GM23248 (cell line): ENCODE results near the gene KASH5. TPM values are rescaled to one million over a fixed set of nuclear protein-coding genes. Genes with fewer than 3 reads are reported as not detected.

Experiments used
- DNase-seq: peaks from one replicate; pipeline ENCODE4 v3.0.0-alpha.2; 2015
- H2AFZ ChIP-seq: fragments of 200-600 bp; sonication (generic); 2 replicates; pipeline ENCODE4 v1.6.1; 2016; ENCODE audit warnings: antibody characterized with exemption
- H3F3A ChIP-seq: fragments of 200-600 bp; sonication (generic); 2 replicates; pipeline ENCODE4 v1.6.1; 2016; ENCODE audit warnings: mild to moderate bottlenecking, antibody characterized with exemption, mixed run types; ENCODE audit not compliant: insufficient read depth
- H3K27ac ChIP-seq: fragments of 200-600 bp; sonication (generic); 2 replicates; pipeline ENCODE4 v1.5.1; 2016; ENCODE audit warnings: mild to moderate bottlenecking
- H3K27me3 ChIP-seq: fragments of 200-600 bp; sonication (generic); replicated peaks from 2 replicates; pipeline ENCODE4 v1.6.1; 2016; ENCODE audit warnings: mild to moderate bottlenecking; ENCODE audit not compliant: insufficient read depth
- H3K36me3 ChIP-seq: fragments of 200-600 bp; sonication (generic); 2 replicates; pipeline ENCODE4 v1.6.1; 2016; ENCODE audit warnings: low read depth, mild to moderate bottlenecking
- H3K4me1 ChIP-seq: fragments of 200-600 bp; sonication (generic); 2 replicates; pipeline ENCODE4 v1.6.1; 2016; ENCODE audit warnings: mild to moderate bottlenecking; ENCODE audit not compliant: insufficient read depth
- H3K4me2 ChIP-seq: fragments of 200-600 bp; sonication (generic); one replicate; pipeline ENCODE4 v1.6.1; 2016; ENCODE audit warnings: mild to moderate bottlenecking; ENCODE audit not compliant: unreplicated experiment
- H3K4me3 ChIP-seq: fragments of 200-600 bp; sonication (generic); 2 replicates; pipeline ENCODE4 v1.5.1; 2016; ENCODE audit warnings: mild to moderate bottlenecking
- H3K79me2 ChIP-seq: fragments of 200-600 bp; sonication (generic); 2 replicates; pipeline ENCODE4 v1.6.1; 2016; ENCODE audit warnings: mild to moderate bottlenecking; ENCODE audit not compliant: insufficient read depth
- H3K9ac ChIP-seq: fragments of 200-600 bp; sonication (generic); 2 replicates; pipeline ENCODE4 v1.6.1; 2016; ENCODE audit warnings: mild to moderate bottlenecking
- H3K9me2 ChIP-seq: fragments of 200-600 bp; sonication (generic); 2 replicates; pipeline ENCODE4 v1.6.1; 2016; ENCODE audit warnings: mixed run types, mild to moderate bottlenecking, moderate library complexity; ENCODE audit not compliant: insufficient read depth
- H3K9me3 ChIP-seq: fragments of 200-600 bp; sonication (generic); one replicate; pipeline ENCODE4 v1.6.1; 2017; ENCODE audit warnings: low read depth
- H4K20me1 ChIP-seq: fragments of 200-600 bp; sonication (generic); 2 replicates; pipeline ENCODE4 v1.6.0; 2016; ENCODE audit not compliant: insufficient read depth
- EZH2 ChIP-seq: fragments of 200-600 bp; sonication (generic); IDR thresholded peaks from 2 replicates; pipeline ENCODE4 v1.6.1; 2018; ENCODE audit warnings: antibody characterized with exemption, mild to moderate bottlenecking; ENCODE audit not compliant: insufficient read depth, poor library complexity, severe bottlenecking
- EZH2phosphoT487 ChIP-seq: fragments of 200-600 bp; sonication (generic); IDR thresholded peaks from 2 replicates; pipeline ENCODE4 v1.6.1; 2018; ENCODE audit warnings: antibody characterized with exemption, moderate library complexity, mild to moderate bottlenecking, low read depth; ENCODE audit not compliant: insufficient read depth
- WGBS, 2 experiments: methylation state at CpG; one replicate each; pipeline ENCODE4 v1.1.6; 2015 to 2017; ENCODE audit warnings: low lambda C conversion rate in 2 of 2, low coverage in 1 of 2; ENCODE audit errors: missing lambda C conversion rate in 2 of 2; 5-methylcytosine and 5-hydroxymethylcytosine counted together
- in situ Hi-C: fragments of 300-500 bp; cut with MboI; formaldehyde crosslinking; loops from 2 replicates; pipeline ENCODE4 v1.15.0; 2020
- polyA plus RNA-seq: library from polyadenylated mRNA; unstranded; fragments of >200 nt; fragmentation: Nextera tagmentation; extraction: Ambion mirVana; gene quantifications from 2 replicates; pipeline ENCODE4 v1.2.1, GENCODE V29; 2016
- total RNA-seq: library from RNA; depleted of rRNA; stranded (reverse); fragments of >200 nt; shearing (Covaris generic); gene quantifications from 2 replicates; pipeline ENCODE4 v1.2.3, GENCODE V29; 2014

The KASH5 gene
- total and polyA plus RNA-seq, 2 experiments from 2014 or later: not detected

- WGBS, 2 experiments: 77 to 85% methylated on average over 5 to 12 of the region's 12 CpGs
Measured at GRCh38 chr19:49355909-49356353, 32.1 kb upstream of the KASH5 start.

GRCh38 chr19:49356382-49356781, 31.7 kb upstream of the KASH5 start:
- Histone ChIP-seq H3K4me2 (no peak overlapping the region), H3K4me3 (no peak overlapping the region), H4K20me1 (no peaks in the 10 kb centered on the region), H3K9me3 (no peaks in the 10 kb centered on the region), H3K27me3 (no peaks in the 10 kb centered on the region), H3F3A (no peaks in the 10 kb centered on the region), H3K36me3 (no peaks in the 10 kb centered on the region), H2AFZ (no peak overlapping the region), H3K9ac (no peak overlapping the region), H3K79me2 (no peaks in the 10 kb centered on the region), H3K4me1 (no peaks in the 10 kb centered on the region), H3K9me2 (no peaks in the 10 kb centered on the region), H3K27ac (no peak overlapping the region)
- WGBS, 2 experiments: 83 to 84% methylated on average over 7 of the region's 7 CpGs
- in situ Hi-C loops: no loop called here
- no peak for DNase-seq
- TF ChIP-seq EZH2 (no peak), EZH2phosphoT487 (no peak)

More at GRCh38 chr19:49355909-49356353, 32.1 kb upstream of the KASH5 start:
- no peak for TF ChIP-seq EZH2
- TF ChIP-seq EZH2phosphoT487: no peak
- Histone ChIP-seq H3K36me3 (no peaks in the 10 kb centered on the region), H3F3A (no peaks in the 10 kb centered on the region), H3K9me2 (no peaks in the 10 kb centered on the region), H4K20me1 (no peaks in the 10 kb centered on the region), H3K9me3 (no peaks in the 10 kb centered on the region), H3K79me2 (no peaks in the 10 kb centered on the region), H3K4me1 (no peaks in the 10 kb centered on the region), H2AFZ (no peak overlapping the region), H3K9ac (no peak overlapping the region), H3K4me3 (no peak overlapping the region), H3K27me3 (no peaks in the 10 kb centered on the region), H3K27ac (no peak overlapping the region), H3K4me2 (no peak overlapping the region)
- in situ Hi-C loops: no loop called here
- DNase-seq: no peak

DNA sequence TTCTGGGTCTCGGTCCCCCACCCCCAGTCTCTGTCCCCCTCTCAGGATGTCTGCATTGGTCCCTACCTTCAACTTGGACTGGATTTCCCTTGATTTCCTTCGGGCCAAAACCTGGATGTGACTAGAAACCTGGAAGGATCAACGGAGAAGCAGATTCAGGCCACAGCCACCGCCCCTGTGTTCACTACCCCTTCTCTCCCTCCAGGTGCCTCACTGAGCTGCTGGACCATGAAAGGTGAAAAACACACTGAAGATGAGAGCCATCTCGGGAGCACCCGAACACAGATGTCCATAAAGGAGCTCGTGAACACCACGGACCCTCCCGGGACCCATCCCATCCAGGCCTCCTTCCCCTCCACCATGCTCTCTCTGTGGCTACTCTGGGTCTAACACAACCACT, 30.9 kb upstream of the KASH5 start:
- H3K27ac ChIP-seq: no peak overlapping the region
- no peak overlapping the region for H2AFZ ChIP-seq
- H3K9me2 ChIP-seq: no peaks in the 10 kb centered on the region
- H3K79me2 ChIP-seq: no peaks in the 10 kb centered on the region
- H3K36me3 ChIP-seq: no peaks in the 10 kb centered on the region
- no peak overlapping the region for H3K4me3 ChIP-seq
- H3F3A ChIP-seq: no peaks in the 10 kb centered on the region
- in situ Hi-C loops: no loop called here
- no peak overlapping the region for H3K9ac ChIP-seq
- TF ChIP-seq EZH2phosphoT487 (no peak), EZH2 (no peak)
- WGBS, 2 experiments: 79 to 82% methylated on average over 8 to 9 of the region's 9 CpGs
- H4K20me1 ChIP-seq: no peaks in the 10 kb centered on the region
- DNase-seq: no peak
- H3K4me2 ChIP-seq: no peak overlapping the region
- no peaks in the 10 kb centered on the region for H3K27me3 ChIP-seq
- no peaks in the 10 kb centered on the region for H3K9me3 ChIP-seq
- no peaks in the 10 kb centered on the region for H3K4me1 ChIP-seq

- H3K36me3 ChIP-seq: no peaks in the 10 kb centered on the region
- H2AFZ ChIP-seq: no peak overlapping the region
- 80 to 82% methylated on average over 13 to 17 of the region's 17 CpGs for WGBS, 2 experiments
- no peaks in the 10 kb centered on the region for H3K79me2 ChIP-seq
- no peak for DNase-seq
- H4K20me1 ChIP-seq: no peaks in the 10 kb centered on the region
- TF ChIP-seq EZH2phosphoT487: no peak
- no peak for TF ChIP-seq EZH2
- H3K4me2 ChIP-seq: no peak overlapping the region
- H3K4me3 ChIP-seq: no peak overlapping the region
- no peak overlapping the region for H3K27ac ChIP-seq
- H3K4me1 ChIP-seq: 0 out of 2 replicates have a peak, but pooled peaks cover 4% of the 10 kb centered on the region
- no peaks in the 10 kb centered on the region for H3K9me3 ChIP-seq
- no peaks in the 10 kb centered on the region for H3K9me2 ChIP-seq
- no peak overlapping the region for H3K9ac ChIP-seq
- in situ Hi-C loops: no loop called here
- H3F3A ChIP-seq: 0 out of 2 replicates have a peak, but pooled peaks cover 2% of the 10 kb centered on the region
- no peaks in the 10 kb centered on the region for H3K27me3 ChIP-seq
Measured at GRCh38 chr19:49359851-49360820, 27.9 kb upstream of the KASH5 start.
